ENCODE results near the gene COQ8A. TPM values are rescaled to one million over a fixed set of nuclear protein-coding genes. Genes with fewer than 3 reads are reported as not detected.
A peak's percentile ranks its signal among the peaks of the same experiment; 100 is the strongest.

COQ8A gene
- total RNA-seq, 2 donors from 2014 or later: 116 to 134 TPM

DNA sequence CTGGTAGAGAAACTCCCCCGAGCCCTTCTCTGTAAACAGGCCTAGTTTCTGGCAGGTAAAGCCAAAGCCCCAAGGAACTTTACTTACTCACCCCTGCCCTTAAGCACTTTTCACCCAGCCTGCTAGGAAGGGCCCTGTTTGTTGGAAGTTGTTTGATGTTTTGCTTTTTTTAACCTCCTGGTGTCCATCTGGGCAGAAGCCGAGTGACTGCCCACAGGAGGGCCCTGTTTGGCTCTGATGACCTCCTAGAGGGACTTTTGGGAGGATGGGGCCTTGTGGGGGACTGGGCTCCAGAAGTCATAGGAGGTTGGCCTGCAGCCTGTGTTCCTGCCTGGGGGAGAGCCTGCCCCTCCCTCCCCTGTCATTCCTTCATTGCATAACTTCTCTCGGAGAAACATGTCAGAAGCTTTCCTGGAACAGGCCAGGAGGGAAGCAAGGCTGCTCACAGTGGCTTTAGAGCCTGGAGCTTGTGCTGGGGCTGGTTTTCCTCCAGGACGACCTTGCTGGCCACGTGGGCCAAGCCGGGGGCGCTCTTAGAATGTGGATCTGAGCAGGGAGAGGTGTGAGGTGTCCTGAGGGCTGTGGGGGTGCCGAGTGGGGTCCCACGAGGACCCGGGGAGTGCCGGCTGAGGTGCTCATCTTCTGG lies 33.9 kb downstream of the COQ8A start:
- Histone ChIP-seq H3K27ac (peak overlapping the region; percentile 68 to 90 (median 83)), H3K4me1 (peaks cover 49% of the 10 kb centered on the region), H3K4me3 (no peak overlapping the region), H3K27me3 (no peaks in the 10 kb centered on the region), H3K9me3 (no peaks in the 10 kb centered on the region), H3K36me3 (replicated peaks in 1 of 2; ENCODE audit: insufficient read depth in 1 of 2, low read depth in 2 of 2) (peaks cover 0 to 18% of the 10 kb centered on the region in 2 donors)
- peak in 2 of 3 donors; percentile 20 to 22 for TF ChIP-seq POLR2A (IDR thresholded peaks at IDR 0.05)
- TF ChIP-seq CTCF (IDR thresholded peaks at IDR 0.05): peak in 1 of 7 experiments; percentile 12
- intact Hi-C loops (cut with DNase I): no loop called here
- peak; percentile 48 to 74 (median 60) for DNase-seq
- WGBS, 2 donors: 16 to 78% methylated on average over 1 to 11 of the region's 11 CpGs
- ATAC-seq: peak; percentile 71

GRCh38 chr1:226974544-226975258 lies 34.6 kb downstream of the COQ8A start:
- Histone ChIP-seq H3K4me1 (peaks cover 49% of the 10 kb centered on the region), H3K27me3 (no peaks in the 10 kb centered on the region), H3K9me3 (no peaks in the 10 kb centered on the region), H3K36me3 (replicated peaks in 1 of 2; ENCODE audit: insufficient read depth in 1 of 2, low read depth in 2 of 2) (peaks cover 0 to 18% of the 10 kb centered on the region in 2 donors), H3K27ac (peak overlapping the region; percentile 68 to 90 (median 83)), H3K4me3 (no peak overlapping the region)
- intact Hi-C loops (cut with DNase I): no loop called here
- WGBS, 2 donors: 21 to 22% methylated on average over 7 to 14 of the region's 14 CpGs
- DNase-seq (peak; percentile 51 to 73 (median 72)), ATAC-seq (peak; percentile 71)
- no peak for TF ChIP-seq POLR2A (IDR thresholded peaks at IDR 0.05)
- no peak for TF ChIP-seq CTCF (IDR thresholded peaks at IDR 0.05)

DNA sequence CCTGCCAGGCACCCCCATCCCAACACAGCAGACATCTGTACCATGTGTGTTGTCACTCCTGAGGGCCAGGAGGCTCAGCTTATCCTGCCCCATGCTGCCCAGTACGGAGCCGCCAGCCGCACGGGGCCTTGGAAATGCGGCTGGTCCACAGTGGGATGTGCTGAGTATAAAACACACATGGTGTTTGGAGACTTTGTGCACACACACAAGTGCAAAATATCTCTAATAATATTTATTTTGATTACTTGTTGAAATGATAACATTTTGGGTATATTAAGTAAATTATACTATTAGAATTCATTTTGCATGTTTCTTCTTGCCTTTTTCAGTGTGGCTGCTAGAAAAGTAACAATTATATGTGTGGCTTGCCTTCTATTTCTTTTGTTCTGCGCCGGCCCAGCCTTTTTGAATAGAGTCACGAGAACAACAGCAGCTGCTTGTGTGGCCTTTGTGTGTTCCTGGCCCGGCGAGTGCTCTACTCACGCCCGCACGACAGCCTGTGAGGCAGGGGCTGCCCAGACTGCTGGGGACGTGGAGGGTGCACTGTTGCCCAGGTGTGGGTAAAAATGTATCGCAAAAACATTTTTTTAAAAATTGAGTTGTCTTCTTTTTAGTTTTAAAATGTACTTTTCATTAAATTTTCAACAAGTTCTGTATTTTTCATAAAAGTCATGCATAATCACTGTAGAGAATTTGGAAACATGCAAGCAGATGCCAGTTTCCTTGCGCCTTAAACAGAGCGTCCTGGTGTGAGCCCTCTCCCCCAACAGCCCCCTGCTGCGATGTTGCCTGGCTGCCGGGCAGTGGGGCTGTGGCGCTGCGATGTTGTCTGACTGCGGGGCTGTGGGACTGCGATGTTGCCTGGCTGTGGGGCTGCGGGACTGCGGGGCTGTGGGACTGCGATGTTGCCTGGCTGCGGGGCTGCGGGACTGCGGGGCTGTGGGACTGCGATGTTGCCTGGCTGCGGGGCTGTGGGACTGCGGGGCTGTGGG lies 35.5 kb downstream of the COQ8A start:
- Histone ChIP-seq H3K9me3 (no peaks in the 10 kb centered on the region), H3K36me3 (replicated peaks in 1 of 2; ENCODE audit: insufficient read depth in 1 of 2, low read depth in 2 of 2) (peaks cover 0 to 14% of the 10 kb centered on the region in 2 donors), H3K27ac (peak overlapping the region; percentile 68 to 90 (median 83)), H3K4me3 (no peak overlapping the region), H3K4me1 (peaks cover 58% of the 10 kb centered on the region), H3K27me3 (no peaks in the 10 kb centered on the region)
- 53 to 54% methylated on average over 28 of the region's 32 CpGs for WGBS, 2 donors
- ATAC-seq (no peak), DNase-seq (peak; percentile 29 to 65 (median 47))
- intact Hi-C loops (cut with DNase I): no loop called here
- no peak for TF ChIP-seq CTCF (IDR thresholded peaks at IDR 0.05)
- no peak for TF ChIP-seq POLR2A (IDR thresholded peaks at IDR 0.05)

- H3K4me3 ChIP-seq: no peak overlapping the region
- TF ChIP-seq POLR2A (IDR thresholded peaks at IDR 0.05) (no peak), CTCF (IDR thresholded peaks at IDR 0.05) (no peak)
- WGBS, 2 donors: 85 to 91% methylated on average over 13 to 32 of the region's 34 CpGs
- H3K36me3 ChIP-seq (replicated peaks in 1 of 2; ENCODE audit: insufficient read depth in 1 of 2, low read depth in 2 of 2): peaks cover 0 to 14% of the 10 kb centered on the region in 2 donors
- intact Hi-C loops (cut with DNase I): no loop called here
- no peaks in the 10 kb centered on the region for H3K9me3 ChIP-seq
- peaks cover 66% of the 10 kb centered on the region for H3K4me1 ChIP-seq
- DNase-seq: no peak
- H3K27me3 ChIP-seq: no peaks in the 10 kb centered on the region
- peak overlapping the region in 3 of 4 donors; percentile 10 to 58 (median 19) for H3K27ac ChIP-seq
- ATAC-seq: no peak
These were observed 36.3 kb downstream of the COQ8A start for GRCh38 chr1:226976276-226976977.
